NCI-H2196 (cell line): Measurements from ENCODE around the gene PCDHGA4.
"Not testable (repeated sequence)": the region's sequence is repeated elsewhere in the genome, so short reads cannot be mapped to it uniquely, and the experiment has no call there.

Source experiments
- DNase-seq: peaks from one replicate; lab custom pipeline; 2025; ENCODE audit not compliant: unreplicated experiment; lab: John Stamatoyannopoulos, UW

The PCDHGA4 gene

GRCh38 chr5:141346017-141346416, 8.8 kb upstream of the PCDHGA4 start:
- DNase-seq, result not testable (repeated sequence)

DNA sequence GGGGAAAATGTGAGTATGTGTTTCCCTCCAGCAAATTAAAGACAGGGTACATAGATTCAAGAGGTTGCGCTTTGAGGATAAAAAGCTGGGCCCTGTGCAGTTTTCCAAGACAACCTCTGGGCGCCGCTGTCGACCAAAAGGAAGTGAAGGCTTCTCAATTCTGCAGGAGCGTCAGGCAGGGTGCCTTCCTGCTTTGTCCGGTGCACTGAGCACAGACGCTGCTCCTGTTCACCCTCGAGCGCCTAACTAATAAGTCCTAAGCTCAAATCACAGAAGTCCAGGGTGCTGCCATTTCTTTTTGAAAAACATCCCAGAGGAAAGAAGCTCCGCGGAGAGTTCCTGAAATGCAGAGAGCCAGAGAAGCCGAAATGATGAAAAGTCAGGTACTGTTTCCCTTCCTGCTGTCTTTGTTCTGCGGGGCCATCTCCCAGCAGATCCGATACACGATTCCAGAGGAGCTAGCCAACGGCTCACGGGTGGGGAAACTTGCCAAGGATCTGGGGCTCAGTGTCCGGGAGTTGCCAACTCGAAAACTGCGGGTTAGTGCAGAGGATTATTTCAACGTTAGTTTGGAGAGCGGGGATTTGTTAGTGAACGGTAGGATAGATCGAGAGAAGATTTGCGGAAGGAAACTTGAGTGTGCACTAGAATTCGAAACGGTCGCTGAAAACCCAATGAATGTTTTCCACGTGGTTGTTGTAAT, 4.8 kb upstream of the PCDHGA4 start, which contains the start of gene PCDHGB1:
TSS of gene PCDHGB1 (plus strand) at position 183 of the 703 bp plus-strand sequence. CDS start at position 345, 162 bp downstream.
- DNase-seq, result no peak

- DNase-seq, result no peak
These were observed 3.2 kb upstream of the PCDHGA4 start for GRCh38 chr5:141351591-141351990.

DNA sequence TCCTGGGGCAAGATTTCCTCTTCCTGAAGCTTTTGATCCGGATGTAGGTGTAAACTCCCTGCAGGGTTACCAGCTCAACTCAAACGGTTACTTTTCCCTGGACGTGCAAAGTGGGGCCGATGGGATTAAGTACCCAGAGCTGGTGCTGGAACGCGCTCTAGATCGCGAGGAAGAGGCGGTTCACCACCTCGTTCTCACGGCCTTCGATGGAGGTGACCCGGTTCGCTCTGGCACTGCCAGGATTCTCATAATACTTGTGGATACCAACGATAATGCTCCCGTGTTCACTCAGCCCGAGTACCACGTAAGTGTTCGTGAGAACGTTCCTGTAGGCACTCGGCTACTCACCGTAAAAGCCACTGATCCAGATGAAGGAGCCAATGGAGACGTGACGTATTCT, 820 bp downstream of the PCDHGA4 start:
- DNase-seq, result no peak

DNA sequence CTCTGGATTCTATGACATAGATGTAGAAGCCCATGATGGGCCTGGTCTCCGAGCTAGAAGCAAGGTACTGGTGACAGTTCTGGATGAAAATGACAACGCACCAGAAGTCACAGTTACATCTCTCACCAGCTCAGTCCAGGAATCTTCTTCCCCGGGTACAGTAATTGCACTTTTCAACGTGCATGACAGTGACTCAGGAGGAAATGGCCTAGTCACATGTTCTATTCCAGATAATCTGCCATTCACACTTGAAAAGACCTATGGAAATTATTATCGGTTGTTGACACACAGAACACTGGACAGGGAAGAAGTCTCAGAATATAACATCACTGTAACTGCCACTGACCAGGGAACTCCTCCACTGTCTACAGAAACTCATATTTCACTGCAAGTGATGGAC, 1.3 kb downstream of the PCDHGA4 start:
- no peak for DNase-seq

- DNase-seq, result no peak
These were observed 2.1 kb downstream of the PCDHGA4 start for GRCh38 chr5:141356950-141357349.

GRCh38 chr5:141359790-141360426, 5.1 kb downstream of the PCDHGA4 start, which contains the start of gene PCDHGB2:
PCDHGB2 (plus strand) TSS chr5:141359994; CDS start chr5:141360136, 142 bp downstream.
- DNase-seq, result no peak

DNA sequence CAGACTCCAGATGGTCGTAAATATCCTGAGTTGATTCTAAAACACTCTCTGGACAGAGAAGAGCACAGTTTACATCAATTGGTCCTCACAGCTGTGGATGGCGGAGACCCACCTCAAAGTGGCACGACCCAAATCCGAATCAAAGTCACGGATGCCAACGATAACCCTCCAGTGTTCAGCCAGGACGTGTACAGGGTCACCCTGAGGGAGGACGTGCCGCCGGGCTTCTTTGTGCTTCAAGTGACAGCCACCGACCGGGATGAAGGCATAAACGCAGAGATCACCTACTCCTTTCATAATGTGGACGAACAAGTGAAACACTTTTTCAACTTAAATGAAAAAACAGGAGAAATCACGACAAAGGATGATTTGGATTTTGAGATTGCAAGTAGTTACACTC, 5.9 kb downstream of the PCDHGA4 start:
- DNase-seq, result no peak

GRCh38 chr5:141362719-141363118, 7.9 kb downstream of the PCDHGA4 start:
- DNase-seq, result no peak

- no peak for DNase-seq
These were observed 9.3 kb downstream of the PCDHGA4 start, which contains the start of gene PCDHGA5 for GRCh38 chr5:141363952-141364660. PCDHGA5 (plus strand) TSS chr5:141364162; CDS start chr5:141364331, 169 bp downstream.

DNA sequence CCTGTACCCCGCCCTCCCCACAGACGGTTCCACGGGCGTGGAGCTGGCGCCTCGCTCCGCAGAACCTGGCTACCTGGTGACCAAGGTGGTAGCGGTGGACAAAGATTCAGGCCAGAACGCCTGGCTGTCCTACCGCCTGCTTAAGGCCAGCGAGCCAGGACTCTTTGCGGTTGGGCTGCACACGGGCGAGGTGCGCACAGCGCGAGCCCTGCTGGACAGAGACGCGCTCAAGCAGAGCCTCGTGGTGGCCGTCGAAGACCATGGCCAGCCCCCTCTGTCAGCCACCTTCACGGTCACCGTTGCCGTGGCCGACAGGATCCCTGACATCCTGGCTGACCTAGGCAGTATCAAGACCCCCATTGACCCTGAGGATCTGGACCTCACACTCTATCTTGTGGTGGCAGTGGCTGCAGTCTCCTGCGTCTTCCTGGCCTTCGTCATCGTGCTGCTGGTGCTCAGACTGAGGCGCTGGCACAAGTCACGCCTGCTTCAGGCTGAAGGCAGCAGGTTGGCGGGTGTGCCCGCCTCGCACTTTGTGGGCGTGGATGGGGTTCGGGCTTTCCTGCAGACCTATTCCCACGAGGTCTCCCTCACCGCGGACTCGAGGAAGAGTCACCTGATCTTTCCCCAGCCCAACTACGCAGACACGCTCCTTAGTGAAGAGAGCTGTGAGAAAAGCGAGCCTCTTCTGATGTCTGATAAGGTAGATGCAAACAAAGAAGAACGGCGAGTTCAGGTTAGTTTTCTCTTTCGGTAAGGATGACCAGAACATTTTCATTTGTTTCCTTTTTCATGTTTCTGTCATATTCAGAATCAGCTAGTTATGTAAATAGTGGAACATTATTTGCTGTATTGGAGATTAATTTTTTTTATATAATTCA, 11.4 kb downstream of the PCDHGA4 start:
- no peak for DNase-seq

DNA sequence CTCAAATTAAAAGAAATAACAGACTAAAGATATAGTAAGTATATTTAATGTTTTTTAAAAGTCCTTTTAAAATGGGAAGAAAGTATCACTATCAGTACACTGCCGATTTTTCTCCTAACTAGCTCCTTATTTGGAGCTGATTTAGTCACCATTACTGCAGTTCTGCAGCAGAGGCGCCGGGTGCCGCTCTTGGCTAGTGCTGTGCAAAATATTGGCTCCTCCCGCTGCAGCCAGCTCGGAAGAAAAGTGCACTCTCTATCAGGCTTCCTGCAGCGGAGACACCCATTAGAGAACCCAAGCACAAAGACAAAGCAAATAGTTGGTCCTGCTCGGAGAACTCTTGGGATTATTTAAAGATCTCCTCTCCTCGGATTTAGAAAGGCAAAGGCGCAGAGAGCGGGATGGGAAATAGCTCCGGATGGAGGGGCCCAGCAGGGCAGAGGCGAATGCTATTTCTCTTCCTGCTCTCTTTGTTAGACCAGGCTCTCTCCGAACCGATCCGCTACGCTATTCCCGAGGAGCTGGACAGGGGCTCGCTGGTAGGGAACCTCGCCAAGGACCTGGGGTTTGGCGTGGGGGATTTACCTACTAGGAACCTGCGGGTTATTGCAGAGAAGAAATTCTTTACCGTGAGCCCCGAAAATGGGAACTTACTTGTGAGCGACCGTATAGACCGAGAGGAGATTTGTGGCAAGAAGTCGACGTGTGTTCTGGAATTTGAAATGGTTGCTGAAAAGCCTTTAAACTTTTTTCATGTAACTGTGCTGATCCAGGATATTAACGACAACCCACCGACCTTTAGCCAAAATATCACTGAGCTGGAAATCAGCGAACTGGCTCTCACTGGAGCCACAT, 15.4 kb downstream of the PCDHGA4 start, which contains the start of gene PCDHGB3:
TSS of gene PCDHGB3 (plus strand) at position 249 of the 855 bp plus-strand sequence. CDS start at position 402, 153 bp downstream.
- no peak for DNase-seq

DNA sequence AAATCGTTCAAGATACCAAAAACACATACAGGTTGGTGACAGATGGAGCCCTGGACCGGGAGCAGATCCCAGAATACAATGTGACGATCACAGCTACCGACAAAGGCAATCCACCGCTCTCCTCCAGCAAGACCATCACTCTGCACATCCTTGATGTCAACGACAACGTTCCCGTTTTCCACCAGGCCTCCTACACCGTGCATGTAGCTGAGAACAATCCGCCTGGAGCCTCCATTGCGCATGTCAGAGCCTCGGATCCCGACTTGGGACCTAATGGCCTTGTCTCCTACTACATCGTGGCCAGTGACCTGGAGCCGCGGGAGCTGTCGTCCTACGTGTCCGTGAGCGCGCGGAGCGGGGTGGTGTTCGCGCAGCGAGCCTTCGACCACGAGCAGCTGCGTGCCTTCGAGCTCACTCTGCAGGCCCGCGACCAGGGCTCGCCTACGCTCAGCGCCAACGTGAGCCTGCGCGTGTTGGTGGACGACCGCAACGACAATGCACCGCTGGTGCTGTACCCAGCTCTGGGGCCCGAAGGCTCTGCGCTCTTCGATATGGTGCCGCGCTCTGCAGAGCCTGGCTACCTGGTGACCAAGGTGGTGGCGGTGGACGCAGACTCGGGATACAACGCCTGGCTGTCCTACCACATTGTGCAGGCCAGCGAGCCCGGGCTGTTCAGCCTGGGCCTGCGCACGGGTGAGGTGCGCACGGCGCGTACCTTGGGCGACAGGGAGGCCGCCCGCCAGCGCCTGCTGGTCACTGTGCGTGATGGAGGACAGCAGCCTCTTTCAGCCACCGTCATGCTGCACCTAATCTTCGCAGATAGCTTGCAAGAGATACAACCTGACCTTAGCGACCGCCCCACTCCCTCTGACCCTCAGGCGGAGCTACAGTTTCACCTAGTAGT, 17.0 kb downstream of the PCDHGA4 start:
- no peak for DNase-seq

- DNase-seq, result no peak
These were observed 19.0 kb downstream of the PCDHGA4 start, which contains the start of gene PCDHGA6 for GRCh38 chr5:141373673-141374317. PCDHGA6 (plus strand) TSS chr5:141373891; CDS start chr5:141374084, 193 bp downstream.

GRCh38 chr5:141374627-141375026, 19.8 kb downstream of the PCDHGA4 start:
- no peak for DNase-seq

DNA sequence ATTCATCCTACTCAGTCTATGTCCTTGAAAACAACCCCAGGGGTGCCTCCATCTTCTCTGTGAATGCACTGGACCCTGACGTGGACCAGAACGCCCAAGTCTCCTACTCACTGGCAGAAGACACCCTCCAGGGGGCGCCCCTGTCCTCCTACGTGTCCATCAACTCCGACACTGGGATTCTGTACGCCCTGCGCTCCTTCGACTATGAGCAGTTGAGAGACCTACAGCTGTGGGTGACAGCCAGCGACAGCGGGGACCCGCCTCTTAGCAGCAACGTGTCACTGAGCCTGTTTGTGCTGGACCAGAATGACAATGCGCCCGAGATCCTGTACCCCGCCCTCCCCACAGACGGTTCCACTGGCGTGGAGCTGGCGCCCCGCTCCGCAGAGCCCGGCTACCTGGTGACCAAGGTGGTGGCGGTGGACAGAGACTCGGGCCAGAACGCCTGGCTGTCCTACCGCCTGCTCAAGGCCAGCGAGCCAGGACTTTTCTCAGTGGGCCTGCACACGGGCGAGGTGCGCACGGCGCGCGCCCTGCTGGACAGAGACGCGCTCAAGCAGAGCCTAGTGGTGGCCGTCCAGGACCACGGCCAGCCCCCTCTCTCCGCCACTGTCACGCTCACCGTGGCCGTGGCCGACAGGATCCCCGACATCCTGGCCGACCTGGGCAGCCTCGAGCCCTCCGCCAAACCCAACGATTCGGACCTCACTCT, 20.8 kb downstream of the PCDHGA4 start:
- DNase-seq, result not testable (repeated sequence)
